ENCODE measurements around the gene NRXN3. TPM values are rescaled to one million over a fixed set of nuclear protein-coding genes. Genes with fewer than 3 reads are reported as not detected.

The NRXN3 gene
- total RNA-seq, 1 experiment from 2014 or later, result not detected

GRCh38 chr14:78595797-78596196 is 425.6 kb downstream of the NRXN3 start:
- in situ Hi-C loops (cut with HindIII; ENCODE audit: low pct_unique_long_range_greater_than_20kb, low sequenced_read_pairs) (no loop called here), intact Hi-C loops (cut with micrococcal nuclease; ENCODE audit: unreplicated experiment) (no loop called here)
- H3K27ac ChIP-seq (ENCODE audit: low read length), result no peak overlapping the region
- ATAC-seq (no peak), DNase-seq (ENCODE audit: low read depth, low spot score) (no peak)
- H3K4me1 ChIP-seq (ENCODE audit: control insufficient read depth, insufficient read depth, low read length), result no peaks in the 10 kb centered on the region
- no TSS peak for BruUV-seq (replicated peaks)
- no peaks in the 10 kb centered on the region for H3K36me3 ChIP-seq (ENCODE audit: control insufficient read depth, insufficient read depth, low read length)
- TF ChIP-seq SIN3A (IDR thresholded peaks at IDR 0.05; ENCODE audit: borderline replicate concordance, insufficient read depth, low read depth, low read length) (no peak), REST (IDR thresholded peaks at IDR 0.05; ENCODE audit: insufficient read depth in 1 of 2, low read depth in 2 of 2, low read length in 1 of 2) (no peak), TCF7L2 (IDR thresholded peaks at IDR 0.05; ENCODE audit: low read depth, low read length) (no peak), CTCF (IDR thresholded peaks at IDR 0.05) (peak; percentile 54)
- no peaks in the 10 kb centered on the region for H3K9me3 ChIP-seq (ENCODE audit: control insufficient read depth, insufficient read depth, low read depth, low read length)
- no peak overlapping the region for H3K4me3 ChIP-seq (ENCODE audit: low read depth in 2 of 2, low read length in 2 of 2)
- ChIA-PET CTCF (no interaction called here), POLR2A (no interaction called here)
- H3K27me3 ChIP-seq (ENCODE audit: control insufficient read depth, insufficient read depth, low read length), result no peaks in the 10 kb centered on the region

GRCh38 chr14:78598046-78598920 is 428.1 kb downstream of the NRXN3 start:
- ATAC-seq (peak; percentile 93), DNase-seq (ENCODE audit: low read depth, low spot score) (peak; percentile 61)
- intact Hi-C loops (cut with micrococcal nuclease; ENCODE audit: unreplicated experiment), result no loop called here
- TF ChIP-seq TCF7L2 (IDR thresholded peaks at IDR 0.05; ENCODE audit: low read depth, low read length) (no peak), SIN3A (IDR thresholded peaks at IDR 0.05; ENCODE audit: borderline replicate concordance, insufficient read depth, low read depth, low read length) (no peak), CTCF (IDR thresholded peaks at IDR 0.05) (peak; percentile 87)
- Histone ChIP-seq H3K27ac (ENCODE audit: low read length) (no peak overlapping the region), H3K27me3 (ENCODE audit: control insufficient read depth, insufficient read depth, low read length) (no peaks in the 10 kb centered on the region), H3K9me3 (ENCODE audit: control insufficient read depth, insufficient read depth, low read depth, low read length) (no peaks in the 10 kb centered on the region), H3K4me3 (ENCODE audit: low read depth in 2 of 2, low read length in 2 of 2) (no peak overlapping the region), H3K36me3 (ENCODE audit: control insufficient read depth, insufficient read depth, low read length) (no peaks in the 10 kb centered on the region), H3K4me1 (ENCODE audit: control insufficient read depth, insufficient read depth, low read length) (no peaks in the 10 kb centered on the region)
- CTCF ChIA-PET, result interaction anchor here (0.6 to 0.9 kb wide), 2 partner anchors 31 to 32 kb away, joined by 3 to 4 read pairs; no protein-coding TSS in a partner anchor
- in situ Hi-C loops (cut with HindIII; ENCODE audit: low pct_unique_long_range_greater_than_20kb, low sequenced_read_pairs), result no loop called here
- no TSS peak for BruUV-seq (replicated peaks)
- POLR2A ChIA-PET, result no interaction called here

Measured in Panc1 (cell line).